GM23338 (cell line): ENCODE data around the gene HERPUD2. TPM values are rescaled to one million over a fixed set of nuclear protein-coding genes. Genes with fewer than 3 reads are reported as not detected.

Experiments
- ATAC-seq: fragments of 200-7000 bp; cut with Tn5 transposase; 3 replicates; pipeline ENCODE4 v1.9.1; 2020
- DNase-seq: peaks from one replicate; pipeline ENCODE4 v3.0.0-alpha.2; 2015; ENCODE audit warnings: low spot score
- H2AFZ ChIP-seq: fragments of 200-600 bp; sonication (generic); 2 replicates; pipeline ENCODE4 v1.8.0; 2016; ENCODE audit warnings: antibody characterized with exemption, mild to moderate bottlenecking, moderate library complexity
- H3F3A ChIP-seq: fragments of 200-600 bp; sonication (generic); replicated peaks from 2 replicates; pipeline ENCODE4 v1.8.0; 2017; ENCODE audit warnings: antibody characterized with exemption, mixed run types, low read depth
- H3K27ac ChIP-seq: fragments of 200-600 bp; sonication (generic); 2 replicates; pipeline ENCODE4 v1.6.1; 2016; ENCODE audit warnings: low read depth
- H3K27me3 ChIP-seq: fragments of 200-600 bp; sonication (generic); 2 replicates; pipeline ENCODE4 v1.8.0; 2016; ENCODE audit warnings: mild to moderate bottlenecking, mixed run types, moderate library complexity; ENCODE audit not compliant: insufficient read depth
- H3K36me3 ChIP-seq: fragments of 200-600 bp; sonication (generic); 2 replicates; pipeline ENCODE4 v1.8.0; 2016; ENCODE audit warnings: mild to moderate bottlenecking; ENCODE audit not compliant: insufficient read depth
- H3K4me1 ChIP-seq: fragments of 200-600 bp; sonication (generic); 2 replicates; pipeline ENCODE4 v1.8.0; 2016; ENCODE audit warnings: mild to moderate bottlenecking, moderate library complexity; ENCODE audit not compliant: insufficient read depth
- H3K4me2 ChIP-seq: fragments of 200-600 bp; sonication (generic); 2 replicates; pipeline ENCODE4 v1.7.1; 2017; ENCODE audit warnings: mixed run types
- H3K4me3 ChIP-seq: fragments of 200-600 bp; sonication (generic); 2 replicates; pipeline ENCODE4 v1.6.1; 2016; ENCODE audit warnings: mixed run types
- H3K79me2 ChIP-seq: fragments of 200-600 bp; sonication (generic); replicated peaks from 2 replicates; pipeline ENCODE4 v1.8.0; 2017; ENCODE audit warnings: mild to moderate bottlenecking; ENCODE audit not compliant: insufficient read depth
- H3K9me2 ChIP-seq: fragments of 200-600 bp; sonication (generic); 2 replicates; pipeline ENCODE4 v1.8.0; 2017; ENCODE audit not compliant: insufficient read depth
- H4K20me1 ChIP-seq: fragments of 200-600 bp; sonication (generic); replicated peaks from 2 replicates; pipeline ENCODE4 v1.8.0; 2017; ENCODE audit warnings: mild to moderate bottlenecking; ENCODE audit not compliant: insufficient read depth
- H3K27ac Mint-ChIP-seq: 2 replicates; pipeline ENCODE4 v1.8.0; 2020; ENCODE audit warnings: inconsistent platforms, mild to moderate bottlenecking, moderate library complexity, mixed read lengths
- H3K27me3 Mint-ChIP-seq: 3 replicates; pipeline ENCODE4 v1.8.0; 2022; ENCODE audit warnings: low read depth, mild to moderate bottlenecking, moderate library complexity, mixed read lengths, inconsistent platforms; ENCODE audit not compliant: insufficient read depth, poor library complexity
- H3K36me3 Mint-ChIP-seq: 3 replicates; pipeline ENCODE4 v1.8.0; 2021; ENCODE audit warnings: low read depth, mild to moderate bottlenecking, inconsistent platforms, moderate library complexity, mixed read lengths
- H3K4me1 Mint-ChIP-seq: 3 replicates; pipeline ENCODE4 v1.8.0; 2020; ENCODE audit warnings: mild to moderate bottlenecking, inconsistent platforms, mixed read lengths
- H3K4me3 Mint-ChIP-seq: 3 replicates; pipeline ENCODE4 v1.8.0; 2021; ENCODE audit warnings: moderate library complexity, mild to moderate bottlenecking, inconsistent platforms, mixed read lengths
- H3K9me3 Mint-ChIP-seq: 3 replicates; pipeline ENCODE4 v1.8.0; 2020; ENCODE audit warnings: moderate library complexity, mild to moderate bottlenecking, inconsistent platforms, mixed read lengths
- CREB1 ChIP-seq: fragments of 250-450 bp; sonication (Bioruptor Pico); IDR thresholded peaks from 2 replicates; pipeline ENCODE4 v1.5.0; 2020; ENCODE audit warnings: low read depth, mild to moderate bottlenecking, moderate library complexity
- EZH2 ChIP-seq: fragments of 200-600 bp; sonication (generic); IDR thresholded peaks from one replicate; pipeline ENCODE4 v1.8.0; 2017; ENCODE audit warnings: antibody characterized with exemption, mild to moderate bottlenecking, low read depth; ENCODE audit not compliant: unreplicated experiment
- EZH2phosphoT487 ChIP-seq: fragments of 200-600 bp; sonication (generic); IDR thresholded peaks from one replicate; pipeline ENCODE4 v1.8.1; 2018; ENCODE audit warnings: antibody characterized with exemption; ENCODE audit not compliant: unreplicated experiment
- JUNB ChIP-seq: IDR thresholded peaks from one replicate; pipeline ENCODE4 v1.6.1; 2016; ENCODE audit warnings: antibody characterized with exemption; ENCODE audit not compliant: unreplicated experiment
- NANOG ChIP-seq: IDR thresholded peaks from 2 replicates; pipeline ENCODE4 v1.6.1; 2016; ENCODE audit warnings: antibody characterized with exemption, borderline replicate concordance
- POLR2AphosphoS5 ChIP-seq: IDR thresholded peaks from 2 replicates; pipeline ENCODE4 v1.6.1; 2016; ENCODE audit warnings: antibody characterized with exemption, low read depth
- REST ChIP-seq: IDR thresholded peaks from one replicate; pipeline ENCODE4 v1.6.1; 2018; ENCODE audit warnings: antibody characterized with exemption; ENCODE audit not compliant: unreplicated experiment
- STAT1 ChIP-seq: IDR thresholded peaks from one replicate; pipeline ENCODE4 v1.6.1; 2016; ENCODE audit warnings: antibody characterized with exemption; ENCODE audit not compliant: unreplicated experiment
- ZNF114 ChIP-seq: fragments of 250-450 bp; sonication (Bioruptor Pico); IDR thresholded peaks from 2 replicates; pipeline ENCODE4 v1.5.0; 2020; ENCODE audit warnings: mild to moderate bottlenecking, moderate library complexity
- ZNF331 ChIP-seq: fragments of 250-450 bp; sonication (Bioruptor Pico); IDR thresholded peaks from 2 replicates; pipeline ENCODE4 v1.5.0; 2020; ENCODE audit warnings: low read depth, mild to moderate bottlenecking, moderate library complexity
- polyA plus RNA-seq: library from polyadenylated mRNA; unstranded; fragments of >200 nt; fragmentation: Nextera tagmentation; extraction: Ambion mirVana; gene quantifications from 2 replicates; pipeline ENCODE4 v1.2.1, GENCODE V29; 2016
- total RNA-seq: library from RNA; depleted of rRNA; stranded (reverse); fragments of >200 nt; shearing (Covaris generic); gene quantifications from 2 replicates; pipeline ENCODE4 v1.2.3, GENCODE V29; 2014
- TF ChIP-seq, protein P1 (sequence below): fragments of 250-450 bp; sonication (Bioruptor Pico); IDR thresholded peaks from 2 replicates; pipeline ENCODE4 v1.5.0; 2020; ENCODE audit warnings: mild to moderate bottlenecking, moderate library complexity
- TF ChIP-seq, protein P2 (sequence below): IDR thresholded peaks from 2 replicates; pipeline ENCODE4 v1.6.1; 2016; ENCODE audit warnings: antibody characterized with exemption
- TF ChIP-seq, protein P3 (sequence below), 2 experiments: fragments of 200-600 bp in 1 of 2; sonication (generic) in 1 of 2; conservative IDR thresholded peaks; 2 replicates each; pipeline versions ENCODE4 v1.5.1 to v1.6.1; 2016 to 2017; ENCODE audit warnings: antibody characterized with exemption in 2 of 2, low read depth in 2 of 2, mild to moderate bottlenecking in 2 of 2, moderate library complexity in 1 of 2

HERPUD2 gene
- total and polyA plus RNA-seq, 2 experiments from 2014 or later: 8.0 to 12.0 TPM

DNA sequence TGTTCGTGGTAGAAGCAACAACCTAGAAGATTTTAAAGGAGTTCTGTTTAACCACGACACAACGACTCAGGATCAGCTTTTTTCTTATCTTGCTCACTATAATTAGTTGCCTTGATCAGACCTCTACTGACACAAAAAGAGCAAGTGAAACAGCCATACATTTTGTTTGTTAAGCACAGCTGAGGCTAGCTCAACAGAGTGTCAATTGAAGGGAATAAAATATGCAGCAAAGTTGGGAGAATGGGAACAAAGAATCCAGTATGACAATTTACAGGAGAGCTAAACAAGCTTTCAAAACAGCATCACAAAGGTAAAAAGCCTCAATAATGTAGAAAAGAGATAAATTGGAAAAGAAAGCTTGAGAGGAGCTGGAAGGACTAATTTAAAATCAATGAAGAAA lies 40.5 kb upstream of the HERPUD2 start:
- Histone ChIP-seq H4K20me1 (no peaks in the 10 kb centered on the region), H3K27ac (no peak overlapping the region), H3K4me1 (peaks cover 9% of the 10 kb centered on the region; the same call in 1 of the 2 replicates), H3K36me3 (no peaks in the 10 kb centered on the region), H3F3A (no peaks in the 10 kb centered on the region), H3K4me2 (no peak overlapping the region), H3K9me2 (0 out of 2 replicates have a peak, but pooled peaks cover 1% of the 10 kb centered on the region), H3K4me3 (no peak overlapping the region), H2AFZ (no peak overlapping the region), H3K79me2 (no peaks in the 10 kb centered on the region), H3K27me3 (no peaks in the 10 kb centered on the region)
- Mint-ChIP-seq H3K36me3 (no peaks in the 10 kb centered on the region), H3K27ac (no peak overlapping the region), H3K4me1 (peaks cover 12% of the 10 kb centered on the region), H3K9me3 (no peaks in the 10 kb centered on the region), H3K27me3 (no peaks in the 10 kb centered on the region), H3K4me3 (no peak overlapping the region)
- TF ChIP-seq EZH2phosphoT487: no peak
- TF ChIP-seq JUNB: no peak
- TF ChIP-seq EZH2: no peak
- TF ChIP-seq, protein P1, sequence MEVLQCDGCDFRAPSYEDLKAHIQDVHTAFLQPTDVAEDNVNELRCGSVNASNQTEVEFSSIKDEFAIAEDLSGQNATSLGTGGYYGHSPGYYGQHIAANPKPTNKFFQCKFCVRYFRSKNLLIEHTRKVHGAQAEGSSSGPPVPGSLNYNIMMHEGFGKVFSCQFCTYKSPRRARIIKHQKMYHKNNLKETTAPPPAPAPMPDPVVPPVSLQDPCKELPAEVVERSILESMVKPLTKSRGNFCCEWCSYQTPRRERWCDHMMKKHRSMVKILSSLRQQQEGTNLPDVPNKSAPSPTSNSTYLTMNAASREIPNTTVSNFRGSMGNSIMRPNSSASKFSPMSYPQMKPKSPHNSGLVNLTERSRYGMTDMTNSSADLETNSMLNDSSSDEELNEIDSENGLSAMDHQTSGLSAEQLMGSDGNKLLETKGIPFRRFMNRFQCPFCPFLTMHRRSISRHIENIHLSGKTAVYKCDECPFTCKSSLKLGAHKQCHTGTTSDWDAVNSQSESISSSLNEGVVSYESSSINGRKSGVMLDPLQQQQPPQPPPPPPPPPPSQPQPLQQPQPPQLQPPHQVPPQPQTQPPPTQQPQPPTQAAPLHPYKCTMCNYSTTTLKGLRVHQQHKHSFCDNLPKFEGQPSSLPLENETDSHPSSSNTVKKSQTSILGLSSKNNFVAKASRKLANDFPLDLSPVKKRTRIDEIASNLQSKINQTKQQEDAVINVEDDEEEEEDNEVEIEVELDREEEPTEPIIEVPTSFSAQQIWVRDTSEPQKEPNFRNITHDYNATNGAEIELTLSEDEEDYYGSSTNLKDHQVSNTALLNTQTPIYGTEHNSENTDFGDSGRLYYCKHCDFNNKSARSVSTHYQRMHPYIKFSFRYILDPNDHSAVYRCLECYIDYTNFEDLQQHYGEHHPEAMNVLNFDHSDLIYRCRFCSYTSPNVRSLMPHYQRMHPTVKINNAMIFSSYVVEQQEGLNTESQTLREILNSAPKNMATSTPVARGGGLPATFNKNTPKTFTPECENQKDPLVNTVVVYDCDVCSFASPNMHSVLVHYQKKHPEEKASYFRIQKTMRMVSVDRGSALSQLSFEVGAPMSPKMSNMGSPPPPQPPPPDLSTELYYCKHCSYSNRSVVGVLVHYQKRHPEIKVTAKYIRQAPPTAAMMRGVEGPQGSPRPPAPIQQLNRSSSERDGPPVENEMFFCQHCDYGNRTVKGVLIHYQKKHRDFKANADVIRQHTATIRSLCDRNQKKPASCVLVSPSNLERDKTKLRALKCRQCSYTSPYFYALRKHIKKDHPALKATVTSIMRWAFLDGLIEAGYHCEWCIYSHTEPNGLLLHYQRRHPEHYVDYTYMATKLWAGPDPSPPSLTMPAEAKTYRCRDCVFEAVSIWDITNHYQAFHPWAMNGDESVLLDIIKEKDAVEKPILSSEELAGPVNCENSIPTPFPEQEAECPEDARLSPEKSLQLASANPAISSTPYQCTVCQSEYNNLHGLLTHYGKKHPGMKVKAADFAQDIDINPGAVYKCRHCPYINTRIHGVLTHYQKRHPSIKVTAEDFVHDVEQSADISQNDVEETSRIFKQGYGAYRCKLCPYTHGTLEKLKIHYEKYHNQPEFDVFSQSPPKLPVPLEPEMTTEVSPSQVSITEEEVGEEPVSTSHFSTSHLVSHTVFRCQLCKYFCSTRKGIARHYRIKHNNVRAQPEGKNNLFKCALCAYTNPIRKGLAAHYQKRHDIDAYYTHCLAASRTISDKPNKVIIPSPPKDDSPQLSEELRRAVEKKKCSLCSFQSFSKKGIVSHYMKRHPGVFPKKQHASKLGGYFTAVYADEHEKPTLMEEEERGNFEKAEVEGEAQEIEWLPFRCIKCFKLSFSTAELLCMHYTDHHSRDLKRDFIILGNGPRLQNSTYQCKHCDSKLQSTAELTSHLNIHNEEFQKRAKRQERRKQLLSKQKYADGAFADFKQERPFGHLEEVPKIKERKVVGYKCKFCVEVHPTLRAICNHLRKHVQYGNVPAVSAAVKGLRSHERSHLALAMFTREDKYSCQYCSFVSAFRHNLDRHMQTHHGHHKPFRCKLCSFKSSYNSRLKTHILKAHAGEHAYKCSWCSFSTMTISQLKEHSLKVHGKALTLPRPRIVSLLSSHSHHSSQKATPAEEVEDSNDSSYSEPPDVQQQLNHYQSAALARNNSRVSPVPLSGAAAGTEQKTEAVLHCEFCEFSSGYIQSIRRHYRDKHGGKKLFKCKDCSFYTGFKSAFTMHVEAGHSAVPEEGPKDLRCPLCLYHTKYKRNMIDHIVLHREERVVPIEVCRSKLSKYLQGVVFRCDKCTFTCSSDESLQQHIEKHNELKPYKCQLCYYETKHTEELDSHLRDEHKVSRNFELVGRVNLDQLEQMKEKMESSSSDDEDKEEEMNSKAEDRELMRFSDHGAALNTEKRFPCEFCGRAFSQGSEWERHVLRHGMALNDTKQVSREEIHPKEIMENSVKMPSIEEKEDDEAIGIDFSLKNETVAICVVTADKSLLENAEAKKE (CRISPR knock-in tag): no peak
- TF ChIP-seq, protein P2, sequence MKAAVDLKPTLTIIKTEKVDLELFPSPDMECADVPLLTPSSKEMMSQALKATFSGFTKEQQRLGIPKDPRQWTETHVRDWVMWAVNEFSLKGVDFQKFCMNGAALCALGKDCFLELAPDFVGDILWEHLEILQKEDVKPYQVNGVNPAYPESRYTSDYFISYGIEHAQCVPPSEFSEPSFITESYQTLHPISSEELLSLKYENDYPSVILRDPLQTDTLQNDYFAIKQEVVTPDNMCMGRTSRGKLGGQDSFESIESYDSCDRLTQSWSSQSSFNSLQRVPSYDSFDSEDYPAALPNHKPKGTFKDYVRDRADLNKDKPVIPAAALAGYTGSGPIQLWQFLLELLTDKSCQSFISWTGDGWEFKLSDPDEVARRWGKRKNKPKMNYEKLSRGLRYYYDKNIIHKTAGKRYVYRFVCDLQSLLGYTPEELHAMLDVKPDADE: no peak
- TF ChIP-seq STAT1: no peak
- no peak for TF ChIP-seq ZNF114 (CRISPR knock-in tag)
- TF ChIP-seq POLR2AphosphoS5: no peak
- no peak for TF ChIP-seq REST
- TF ChIP-seq, protein P3, sequence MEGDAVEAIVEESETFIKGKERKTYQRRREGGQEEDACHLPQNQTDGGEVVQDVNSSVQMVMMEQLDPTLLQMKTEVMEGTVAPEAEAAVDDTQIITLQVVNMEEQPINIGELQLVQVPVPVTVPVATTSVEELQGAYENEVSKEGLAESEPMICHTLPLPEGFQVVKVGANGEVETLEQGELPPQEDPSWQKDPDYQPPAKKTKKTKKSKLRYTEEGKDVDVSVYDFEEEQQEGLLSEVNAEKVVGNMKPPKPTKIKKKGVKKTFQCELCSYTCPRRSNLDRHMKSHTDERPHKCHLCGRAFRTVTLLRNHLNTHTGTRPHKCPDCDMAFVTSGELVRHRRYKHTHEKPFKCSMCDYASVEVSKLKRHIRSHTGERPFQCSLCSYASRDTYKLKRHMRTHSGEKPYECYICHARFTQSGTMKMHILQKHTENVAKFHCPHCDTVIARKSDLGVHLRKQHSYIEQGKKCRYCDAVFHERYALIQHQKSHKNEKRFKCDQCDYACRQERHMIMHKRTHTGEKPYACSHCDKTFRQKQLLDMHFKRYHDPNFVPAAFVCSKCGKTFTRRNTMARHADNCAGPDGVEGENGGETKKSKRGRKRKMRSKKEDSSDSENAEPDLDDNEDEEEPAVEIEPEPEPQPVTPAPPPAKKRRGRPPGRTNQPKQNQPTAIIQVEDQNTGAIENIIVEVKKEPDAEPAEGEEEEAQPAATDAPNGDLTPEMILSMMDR (conservative IDR thresholded peaks at IDR 0.05; ENCODE audit: low read depth in 2 of 2): no peak
- TF ChIP-seq ZNF331: no peak
- TF ChIP-seq NANOG: no peak
- TF ChIP-seq CREB1: no peak
- no peak for ATAC-seq
- DNase-seq: no peak
